Hypothalamus (tissue), 51 donors: ENCODE measurements around the gene SLC1A1.

Source experiments
- DNase-seq, 51 donors: peaks; one replicate each; lab custom pipeline; 2025; lab: John Stamatoyannopoulos, UW

SLC1A1 gene

DNA sequence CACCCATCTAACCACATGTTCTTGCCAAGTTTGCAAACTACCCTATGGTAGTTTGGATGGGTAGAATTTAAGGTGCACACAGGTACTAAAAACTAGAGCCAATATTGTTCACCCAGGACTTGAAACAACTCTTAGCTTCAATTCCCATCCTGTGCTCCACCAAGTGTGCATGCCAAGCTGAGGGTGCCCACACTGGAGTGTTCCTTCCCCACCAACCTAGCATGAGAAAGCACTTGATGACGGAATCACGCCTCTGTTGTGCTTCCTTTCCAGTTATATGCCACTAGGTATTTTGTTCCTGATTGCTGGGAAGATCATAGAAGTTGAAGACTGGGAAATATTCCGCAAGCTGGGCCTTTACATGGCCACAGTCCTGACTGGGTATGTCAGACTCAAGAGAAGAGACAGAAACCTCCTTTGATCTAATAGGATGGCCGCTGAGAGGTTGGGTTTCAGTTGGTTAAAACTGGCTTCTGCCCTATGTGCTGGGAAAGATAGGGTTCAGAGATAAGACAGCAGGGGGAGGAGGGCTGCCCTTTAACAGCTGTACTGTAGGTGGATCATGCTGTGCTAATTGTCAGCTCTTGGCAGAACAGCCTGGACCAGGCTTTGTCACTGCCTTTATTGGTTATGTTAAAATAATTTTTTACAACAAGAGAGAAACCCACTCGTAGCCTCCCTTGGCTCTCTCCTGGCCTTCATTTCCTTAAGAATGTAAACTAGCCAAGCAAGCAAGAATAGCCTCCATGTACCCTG lies 83.5 kb downstream of the SLC1A1 start:
- peak in 1 of 51 donors; percentile 59 for DNase-seq

DNA sequence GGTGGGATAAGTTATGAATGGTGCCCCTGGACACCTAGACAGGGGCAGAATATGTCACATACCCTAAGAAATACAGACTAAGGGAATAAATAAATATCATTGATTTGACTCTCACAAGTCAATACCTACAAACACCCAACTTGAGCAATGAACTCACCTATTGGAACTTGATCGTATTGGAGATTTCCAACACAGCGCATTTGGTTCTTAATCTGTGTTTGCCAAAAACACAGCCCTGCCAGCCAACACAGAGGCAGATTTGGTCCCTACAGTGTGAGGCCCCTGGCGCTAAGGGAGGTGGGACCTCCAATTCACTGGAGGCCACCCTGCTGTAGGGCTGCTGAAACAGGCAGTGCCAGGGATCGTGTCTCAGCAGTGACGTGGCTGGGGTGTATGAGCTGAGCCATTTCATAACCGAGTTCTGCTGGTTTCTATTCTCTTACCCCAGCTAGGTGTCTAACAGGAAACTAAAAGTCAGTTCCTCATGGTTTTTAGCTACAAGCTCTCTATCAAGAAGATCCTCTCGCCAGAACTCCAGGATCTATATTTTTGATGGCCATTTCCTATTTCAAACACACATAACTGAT lies 84.5 kb downstream of the SLC1A1 start:
- peak in 1 of 51 donors; percentile 18 for DNase-seq

DNA sequence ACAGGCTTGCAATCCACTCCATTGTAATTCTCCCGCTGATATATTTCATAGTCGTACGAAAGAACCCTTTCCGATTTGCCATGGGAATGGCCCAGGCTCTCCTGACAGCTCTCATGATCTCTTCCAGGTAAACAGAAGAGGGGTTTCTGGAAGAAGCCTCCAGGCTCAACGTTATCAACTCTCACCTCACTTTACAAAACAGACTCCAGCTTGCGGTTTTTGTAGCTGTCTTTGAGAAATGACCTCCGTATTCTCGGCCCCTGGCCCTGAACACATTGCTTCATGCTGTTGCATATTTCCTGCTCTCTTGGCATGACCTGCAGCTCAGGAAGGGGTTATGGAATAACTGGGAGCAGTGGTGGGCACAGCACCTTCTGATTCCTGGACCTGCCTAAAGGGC lies 85.7 kb downstream of the SLC1A1 start:
- DNase-seq = no peak

DNA sequence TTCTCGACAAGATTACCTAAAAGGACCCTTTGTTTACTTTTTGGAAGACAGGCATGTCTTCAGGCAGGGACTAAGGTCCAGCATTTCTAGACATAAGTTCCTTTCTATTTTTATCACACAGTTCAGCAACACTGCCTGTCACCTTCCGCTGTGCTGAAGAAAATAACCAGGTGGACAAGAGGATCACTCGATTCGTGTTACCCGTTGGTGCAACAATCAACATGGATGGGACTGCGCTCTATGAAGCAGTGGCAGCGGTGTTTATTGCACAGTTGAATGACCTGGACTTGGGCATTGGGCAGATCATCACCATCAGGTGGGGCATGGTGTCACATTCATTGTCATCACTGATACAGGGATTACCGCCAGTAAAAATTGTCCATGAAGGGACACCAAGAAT lies 86.2 kb downstream of the SLC1A1 start:
- no peak for DNase-seq

DNA sequence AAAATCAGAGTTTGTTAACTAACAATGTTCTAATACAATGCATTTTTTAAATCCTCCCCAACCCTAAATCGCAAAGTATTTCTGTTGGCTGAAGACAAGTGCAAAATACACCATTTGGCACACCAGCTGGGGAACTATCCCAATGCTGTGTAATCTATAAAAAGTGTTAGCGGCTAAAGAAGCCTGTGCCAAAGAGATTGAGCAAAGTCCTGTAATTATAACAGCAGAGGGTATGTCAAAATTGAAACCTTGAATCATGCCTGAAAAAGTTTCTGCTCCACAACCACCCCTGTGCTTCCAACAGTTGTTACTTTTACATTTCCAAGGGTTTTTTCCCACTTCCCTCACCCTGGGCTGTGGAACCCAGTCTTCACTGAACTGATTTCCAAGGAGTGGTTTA lies 88.7 kb downstream of the SLC1A1 start:
- no peak for DNase-seq

DNA sequence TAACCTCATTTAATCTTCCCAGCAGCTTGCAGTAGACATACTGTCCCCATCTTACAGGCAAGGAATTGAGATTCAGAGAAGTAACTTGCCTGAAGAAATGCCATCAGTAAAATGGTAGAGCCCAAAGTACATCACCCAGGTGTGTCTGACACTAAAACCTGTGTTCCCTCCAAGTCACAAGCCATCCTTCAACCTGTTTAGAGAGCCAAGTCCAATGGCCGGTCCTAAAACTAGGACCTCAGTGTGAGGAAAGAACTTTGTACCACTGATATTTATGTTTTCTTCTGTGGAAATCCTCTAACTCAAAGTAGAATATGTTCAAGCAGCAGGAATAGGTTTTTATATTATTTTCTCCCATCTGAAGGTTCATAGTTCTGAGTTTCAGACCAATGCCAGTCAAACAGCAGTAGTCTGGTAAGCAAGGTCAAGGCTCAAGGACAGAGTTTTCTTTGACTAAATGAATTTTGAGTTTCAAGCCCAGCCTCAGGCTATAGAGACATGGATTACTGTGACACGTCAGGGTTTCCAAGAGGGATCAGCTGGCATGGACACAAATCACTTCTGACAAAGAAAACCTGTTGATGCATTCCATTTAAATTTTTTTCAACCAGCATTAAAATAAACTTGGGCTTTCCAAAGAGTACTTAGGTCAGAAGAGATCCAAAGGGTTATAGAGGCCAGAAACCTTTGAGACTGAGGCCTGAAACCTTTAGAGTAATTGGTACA lies 90.9 kb downstream of the SLC1A1 start:
- DNase-seq = no peak

DNA sequence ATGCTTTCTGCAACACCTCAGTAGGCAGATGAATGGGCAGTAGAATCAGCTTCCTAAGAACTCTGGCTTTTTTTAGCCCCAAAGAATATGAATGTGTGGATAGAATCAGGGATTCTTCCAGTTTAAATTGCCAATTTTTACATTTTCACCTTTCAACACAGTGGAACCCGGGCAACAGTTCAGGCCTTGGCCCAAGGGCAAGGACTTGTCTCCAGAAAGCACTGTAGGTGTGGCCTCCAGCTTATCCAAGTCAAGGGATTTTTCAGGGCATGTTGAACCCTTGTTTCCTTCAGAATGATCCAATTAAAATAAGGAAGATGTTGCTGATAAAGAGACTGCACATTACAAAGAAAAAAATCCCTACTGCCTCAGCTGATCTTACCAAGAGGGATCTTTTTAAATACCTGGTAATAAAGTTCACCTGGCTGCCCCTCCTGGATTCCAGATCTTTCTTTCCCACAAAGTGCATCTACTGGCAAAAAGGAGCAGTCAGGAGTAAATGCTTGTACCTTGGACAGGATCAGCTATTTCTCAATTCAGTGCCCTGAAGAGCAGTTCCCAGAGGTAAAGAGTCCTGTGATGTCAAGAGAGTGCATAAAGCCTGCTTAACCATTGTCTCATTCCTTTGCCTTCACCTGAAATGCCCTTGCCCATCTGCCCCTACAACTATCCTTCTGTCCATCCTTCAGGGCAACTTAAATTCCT lies 91.7 kb downstream of the SLC1A1 start:
- DNase-seq = peak in 3 of 51 donors; percentile 2 to 36 (median 2)

DNA sequence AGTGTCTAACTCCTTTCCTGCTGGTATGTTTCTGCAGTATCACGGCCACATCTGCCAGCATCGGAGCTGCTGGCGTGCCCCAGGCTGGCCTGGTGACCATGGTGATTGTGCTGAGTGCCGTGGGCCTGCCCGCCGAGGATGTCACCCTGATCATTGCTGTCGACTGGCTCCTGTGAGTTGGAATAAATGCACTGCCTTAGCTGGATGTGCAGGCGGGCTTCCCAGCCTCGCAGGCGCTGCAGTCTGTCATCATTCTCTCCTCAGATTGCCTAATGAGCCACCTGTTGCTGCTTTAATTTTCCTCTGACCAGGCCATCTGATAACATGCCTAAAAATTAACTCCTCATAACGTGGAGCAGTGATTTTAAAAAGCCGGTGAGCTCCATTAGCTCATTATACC lies 92.7 kb downstream of the SLC1A1 start:
- DNase-seq = peak in 5 of 51 donors; percentile 6 to 19 (median 10)

DNA sequence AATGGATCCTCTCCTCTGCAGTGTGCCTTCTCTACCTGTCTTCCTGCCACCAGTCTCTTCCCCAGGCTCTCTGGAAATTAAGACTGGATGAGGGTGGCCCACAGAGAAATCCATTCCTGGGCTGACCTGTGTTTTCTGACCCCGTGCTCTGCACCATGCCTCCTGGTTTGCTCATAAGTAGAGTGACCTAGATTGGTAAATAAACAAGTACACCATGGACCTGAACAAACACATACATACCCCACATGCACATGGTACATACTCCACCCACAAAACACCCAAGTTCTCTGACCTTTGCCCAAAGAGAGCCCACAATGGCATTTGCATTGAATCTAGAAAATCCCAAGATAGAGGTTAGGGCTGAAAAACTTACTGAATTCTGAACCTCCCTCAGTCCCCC lies 94.4 kb downstream of the SLC1A1 start:
- DNase-seq = no peak

DNA sequence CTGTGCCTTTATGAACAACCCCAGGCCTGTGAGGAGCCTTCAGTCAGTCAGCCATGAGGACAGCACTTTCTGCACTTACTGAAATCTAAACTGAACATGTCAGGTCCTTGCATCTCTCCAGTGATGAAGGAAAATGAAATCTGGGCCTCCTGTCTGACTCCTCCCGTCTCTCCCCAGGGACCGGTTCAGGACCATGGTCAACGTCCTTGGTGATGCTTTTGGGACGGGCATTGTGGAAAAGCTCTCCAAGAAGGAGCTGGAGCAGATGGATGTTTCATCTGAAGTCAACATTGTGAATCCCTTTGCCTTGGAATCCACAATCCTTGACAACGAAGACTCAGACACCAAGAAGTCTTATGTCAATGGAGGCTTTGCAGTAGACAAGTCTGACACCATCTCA lies 94.9 kb downstream of the SLC1A1 start:
- DNase-seq = no peak

DNA sequence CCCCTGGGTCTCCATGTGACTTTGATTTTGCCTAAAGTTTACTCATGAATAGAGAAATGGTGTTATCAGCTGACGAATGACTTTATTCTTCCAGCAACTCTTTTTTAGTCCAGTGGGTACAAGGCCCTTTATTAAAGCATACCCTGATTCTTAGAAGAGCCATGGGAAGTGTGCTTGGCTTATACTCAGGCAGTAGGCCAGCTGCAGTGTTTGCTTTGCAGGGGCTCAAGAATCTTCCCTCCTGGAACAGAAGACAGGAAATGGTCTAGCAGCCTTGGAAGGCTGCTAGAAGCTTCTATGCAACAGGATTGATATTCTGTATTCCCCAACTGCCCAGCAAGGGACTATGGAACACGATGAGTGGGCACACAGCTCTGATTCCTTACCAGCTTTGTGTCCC lies 98.5 kb downstream of the SLC1A1 start:
- no peak for DNase-seq

DNA sequence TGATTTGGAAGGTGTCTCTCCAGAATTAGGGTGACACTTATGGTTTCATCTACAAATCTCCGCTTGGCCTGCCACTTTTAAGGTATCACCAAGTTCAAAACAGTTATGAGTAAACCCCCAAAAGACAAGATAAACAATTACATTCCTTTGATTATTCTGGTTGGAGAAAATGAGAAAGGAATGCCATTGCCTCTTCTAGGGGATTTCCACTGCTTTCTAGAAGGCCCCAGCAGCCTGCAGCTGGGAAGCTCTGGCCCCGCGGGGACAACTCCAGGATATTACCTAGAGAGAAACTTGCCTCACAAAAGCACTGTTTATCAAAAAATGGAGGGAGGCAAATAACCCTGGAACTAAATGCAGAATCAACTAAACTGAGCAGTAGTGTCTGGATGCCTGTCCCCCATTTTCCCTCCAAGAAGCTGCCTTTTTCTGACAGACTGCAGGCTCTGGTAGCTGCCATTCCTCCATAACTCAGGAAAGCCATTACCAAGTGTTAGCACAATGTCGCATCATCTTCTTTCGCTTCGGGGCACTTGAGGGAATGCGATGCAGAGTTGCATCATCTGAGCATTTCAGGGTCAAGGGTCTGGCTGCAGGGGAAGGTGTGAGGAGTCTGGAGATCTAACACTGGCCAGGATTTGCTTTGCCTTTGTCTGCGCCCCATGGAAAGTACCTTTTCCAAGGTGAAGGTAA lies 100.3 kb downstream of the SLC1A1 start:
- no peak for DNase-seq

DNA sequence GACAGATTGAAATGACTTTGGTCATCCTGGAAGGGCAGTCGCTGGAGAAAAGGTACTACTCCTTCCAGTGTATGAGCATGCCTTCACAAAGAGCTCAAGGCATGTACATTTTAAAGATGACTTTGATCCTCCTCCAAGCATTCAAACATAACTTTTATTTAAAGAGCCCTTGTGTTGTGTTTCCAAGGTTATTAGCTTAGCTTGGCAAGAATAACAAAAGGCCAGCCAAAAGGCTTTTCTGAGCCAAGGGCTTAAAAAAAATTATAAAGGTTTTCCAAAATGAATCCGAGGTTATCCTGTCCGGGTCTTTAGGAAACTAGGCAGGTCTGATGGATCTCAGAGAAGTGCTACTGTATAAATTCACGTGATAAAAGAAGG lies 100.8 kb downstream of the SLC1A1 start:
- DNase-seq = no peak

DNA sequence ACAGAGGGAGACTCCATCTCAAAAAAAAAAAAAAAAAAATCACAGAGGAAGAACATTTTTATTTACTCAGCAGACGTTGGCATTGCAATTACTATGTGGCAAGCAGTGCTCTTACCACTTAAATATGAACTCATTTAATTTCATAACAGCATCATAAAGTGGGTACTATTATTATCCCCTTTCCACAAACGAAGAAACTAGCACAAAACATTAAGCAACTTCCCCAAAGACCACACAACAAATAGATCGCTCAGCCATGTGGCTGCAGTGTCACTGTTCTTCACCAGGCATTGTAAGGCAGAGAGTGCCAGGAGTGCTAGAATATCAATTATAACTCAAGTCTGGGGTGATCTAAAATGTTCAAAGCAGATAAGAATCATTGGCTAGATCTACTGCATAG lies 102.0 kb downstream of the SLC1A1 start:
- DNase-seq = no peak

DNA sequence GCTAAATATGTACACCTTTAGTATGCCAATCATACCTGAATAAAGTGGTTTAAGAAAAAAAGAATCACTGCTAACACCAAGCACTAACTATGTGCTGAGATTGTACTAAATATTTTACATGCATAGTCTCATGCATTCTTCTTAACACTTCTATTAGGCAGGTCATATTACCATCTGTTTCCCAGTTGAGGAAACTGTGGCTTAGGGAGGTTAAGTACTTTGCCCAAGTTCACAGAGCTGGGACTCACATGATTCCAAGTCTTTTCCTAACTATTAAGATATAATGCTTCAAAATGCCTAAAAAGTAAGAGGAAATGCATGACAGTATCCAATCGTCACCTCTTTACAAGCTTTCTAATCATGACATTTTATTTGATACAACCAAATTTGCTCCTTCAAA lies 102.6 kb downstream of the SLC1A1 start:
- DNase-seq = no peak

DNA sequence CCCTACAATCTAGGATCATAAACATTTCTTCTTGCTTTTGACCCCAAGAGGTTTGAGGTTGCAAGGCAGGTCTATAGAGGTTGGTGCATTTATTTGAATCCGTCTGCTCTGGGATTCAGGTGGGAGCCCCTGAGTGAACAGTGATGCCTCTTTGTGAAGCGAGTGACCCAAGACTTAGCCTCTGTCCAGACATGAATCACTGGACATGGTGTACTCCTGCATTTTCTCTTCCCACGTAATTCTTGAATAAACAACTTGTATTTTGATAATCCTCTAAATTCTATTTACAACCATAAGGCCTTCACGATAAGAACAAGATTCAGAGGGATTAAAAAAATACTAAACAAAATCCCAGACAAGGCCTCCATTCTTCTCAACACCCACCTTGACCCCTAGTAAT lies 104.3 kb downstream of the SLC1A1 start:
- no peak for DNase-seq

DNA sequence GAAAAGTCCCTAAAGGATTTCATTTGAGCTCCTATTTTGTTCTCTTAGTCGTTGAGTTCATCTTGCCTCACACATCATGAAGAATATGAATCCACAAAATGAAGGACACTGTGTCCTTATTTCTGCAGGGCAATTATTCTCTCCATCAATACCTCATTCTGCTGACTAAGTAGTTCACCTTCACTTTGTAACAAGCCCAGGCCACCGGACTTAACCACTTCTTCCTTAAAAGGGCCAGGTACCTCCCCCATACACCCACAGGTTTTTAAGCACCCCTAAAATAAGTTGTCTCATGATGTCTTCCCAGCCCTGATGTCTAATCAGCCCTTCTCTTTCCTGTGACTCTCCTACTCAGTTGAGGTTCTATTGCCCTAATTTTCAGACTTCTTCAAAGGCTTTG lies 104.7 kb downstream of the SLC1A1 start:
- no peak for DNase-seq

DNA sequence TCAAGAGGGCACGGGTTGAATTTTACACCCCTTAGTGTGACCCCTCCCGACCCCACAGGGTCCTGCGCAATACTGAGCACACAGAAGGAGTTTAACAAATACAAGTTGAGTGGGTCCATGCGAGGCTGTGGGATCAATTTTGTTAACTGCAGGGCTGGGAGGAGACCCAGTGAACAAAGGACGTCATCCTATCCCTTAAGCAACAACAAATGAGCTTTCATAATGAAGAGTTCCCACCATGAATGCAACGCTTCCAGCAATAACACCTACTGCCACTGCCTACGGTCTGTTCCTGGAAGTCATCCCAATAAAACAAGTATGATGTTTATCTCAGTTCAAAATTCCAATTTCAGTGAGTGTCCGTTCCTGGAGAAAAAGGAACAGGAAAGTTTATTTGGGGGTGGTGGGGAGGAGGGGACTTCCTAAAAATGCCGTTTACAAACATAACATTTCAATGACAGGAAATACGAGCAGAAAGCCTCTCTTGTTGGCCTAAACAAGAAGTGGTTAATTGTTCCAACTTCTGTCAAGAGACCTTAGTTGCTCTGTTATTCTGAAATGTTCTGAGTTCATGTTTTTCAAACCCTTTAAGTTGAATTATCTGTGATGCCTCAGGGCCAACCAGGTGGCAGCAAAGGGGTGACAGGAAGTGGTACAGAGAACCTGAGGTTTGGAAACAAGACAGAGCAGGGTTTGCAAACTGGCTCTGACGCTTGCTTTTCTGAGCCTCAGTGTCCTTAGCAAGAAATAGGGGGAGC lies 106.1 kb downstream of the SLC1A1 start:
- no peak for DNase-seq

DNA sequence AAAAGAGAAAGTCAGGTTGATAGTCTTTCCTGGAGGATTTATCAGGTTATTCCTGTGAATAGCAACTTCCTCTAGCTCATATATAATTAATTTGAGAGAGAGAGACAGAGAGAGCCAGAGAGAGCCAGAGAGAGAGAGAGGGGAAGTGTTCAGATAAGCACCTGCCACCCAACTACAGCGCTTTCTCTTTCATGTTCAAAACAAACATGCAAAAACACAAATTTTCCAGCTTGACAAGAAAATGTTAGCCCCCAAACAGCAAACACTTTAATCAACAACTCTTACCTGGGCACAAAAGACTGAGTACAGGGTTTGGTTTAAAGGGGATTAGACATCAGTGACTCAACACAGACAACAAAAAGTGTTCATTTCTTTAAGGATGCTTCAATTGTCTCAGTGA lies 110.1 kb downstream of the SLC1A1 start:
- DNase-seq = no peak

DNA sequence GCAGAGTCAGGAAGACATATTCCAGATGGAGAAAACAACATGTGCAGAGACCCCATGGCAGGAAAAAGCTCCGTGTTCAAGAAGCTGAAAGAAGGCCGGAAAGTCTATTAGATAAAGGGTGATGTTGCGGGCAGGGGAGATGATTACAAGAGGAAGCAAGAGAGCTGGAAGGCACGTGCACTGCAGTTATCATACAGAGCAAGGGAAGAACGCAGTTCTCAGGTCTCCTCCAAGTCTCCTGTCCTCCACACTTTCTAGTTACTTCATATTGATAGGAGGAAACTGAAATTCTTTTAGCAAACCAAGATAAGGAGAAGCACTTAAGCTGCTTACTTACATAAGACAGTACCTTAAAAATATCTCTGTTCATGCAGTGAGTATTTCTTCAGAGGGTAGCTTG lies 113.6 kb downstream of the SLC1A1 start:
- DNase-seq = no peak
